K562 (cell line): ENCODE data around the gene NUB1.

Source experiments
- FOXK1 ChIP-seq: sonication (generic); formaldehyde crosslinking; IDR thresholded peaks from 2 replicates; pipeline ENCODE4 v1.8.0; 2022; ENCODE audit warnings: missing genetic modification reagents, mild to moderate bottlenecking, borderline replicate concordance
- PYGO2 ChIP-seq: fragments of 450-650 bp; IDR thresholded peaks from 2 replicates; pipeline ENCODE4 v1.6.1; 2016; ENCODE audit warnings: mild to moderate bottlenecking, missing genetic modification characterization, moderate library complexity, missing compliant biosample characterization

- TF ChIP-seq PYGO2 = no peak
- no peak for TF ChIP-seq FOXK1
Measured at GRCh38 chr7:151351027-151351426, 9.4 kb downstream of the NUB1 start.
